ENCODE measurements around the gene C1orf167. TPM values are rescaled to one million over a fixed set of nuclear protein-coding genes. Genes with fewer than 3 reads are reported as not detected.

C1orf167 gene
- total RNA-seq, 6 donors from 2014 or later: 1.0 to 14.3 (median 8.8) TPM

- no peak for ATAC-seq (ENCODE audit: low FRiP score in 2 of 2)
- DNase-seq: no peak
- Histone ChIP-seq H3K27me3 (no peaks in the 10 kb centered on the region), H3K9me3 (no peaks in the 10 kb centered on the region), H3K36me3 (no peaks in the 10 kb centered on the region), H3K4me1 (no peaks in the 10 kb centered on the region), H3K4me3 (no peak overlapping the region), H3K27ac (no peak overlapping the region)
- WGBS, 2 donors: 78 to 84% methylated on average over 4 of the region's 4 CpGs
- no peak for TF ChIP-seq EP300 (IDR thresholded peaks at IDR 0.05)
Measured at GRCh38 chr1:11769274-11769673, 7.3 kb downstream of the C1orf167 start.

- DNase-seq (no peak), ATAC-seq (ENCODE audit: low FRiP score in 2 of 2) (no peak)
- Histone ChIP-seq H3K4me3 (no peak overlapping the region), H3K36me3 (no peaks in the 10 kb centered on the region), H3K9me3 (no peaks in the 10 kb centered on the region), H3K27me3 (no peaks in the 10 kb centered on the region), H3K27ac (no peak overlapping the region), H3K4me1 (no peaks in the 10 kb centered on the region)
- no peak for TF ChIP-seq POLR2AphosphoS5 (IDR thresholded peaks at IDR 0.05)
- no peak for TF ChIP-seq CTCF (IDR thresholded peaks at IDR 0.05)
- TF ChIP-seq EP300 (IDR thresholded peaks at IDR 0.05): no peak
- TF ChIP-seq POLR2A (IDR thresholded peaks at IDR 0.05): no peak
Measured at GRCh38 chr1:11770011-11770410, 8.0 kb downstream of the C1orf167 start.

GRCh38 chr1:11771481-11772043 is 9.6 kb downstream of the C1orf167 start:
- DNase-seq (no peak), ATAC-seq (ENCODE audit: low FRiP score in 2 of 2) (no peak)
- Histone ChIP-seq H3K4me3 (no peak overlapping the region), H3K36me3 (no peaks in the 10 kb centered on the region), H3K27me3 (no peaks in the 10 kb centered on the region), H3K27ac (no peak overlapping the region), H3K9me3 (no peaks in the 10 kb centered on the region), H3K4me1 (no peaks in the 10 kb centered on the region)
- no peak for TF ChIP-seq POLR2A (IDR thresholded peaks at IDR 0.05)
- no peak for TF ChIP-seq EP300 (IDR thresholded peaks at IDR 0.05)
- no peak for TF ChIP-seq POLR2AphosphoS5 (IDR thresholded peaks at IDR 0.05)
- no peak for TF ChIP-seq CTCF (IDR thresholded peaks at IDR 0.05)
- 71 to 75% methylated on average over 10 to 11 of the region's 11 CpGs for WGBS, 2 donors

GRCh38 chr1:11772458-11772857 is 10.5 kb downstream of the C1orf167 start:
- H3K4me1 ChIP-seq: no peaks in the 10 kb centered on the region
- H3K27me3 ChIP-seq: no peaks in the 10 kb centered on the region
- no peak overlapping the region for H3K4me3 ChIP-seq
- no peak overlapping the region for H3K27ac ChIP-seq
- DNase-seq (no peak), ATAC-seq (ENCODE audit: low FRiP score in 2 of 2) (peak in 1 of 2 donors; percentile 14)
- no peaks in the 10 kb centered on the region for H3K9me3 ChIP-seq
- H3K36me3 ChIP-seq: no peaks in the 10 kb centered on the region
- WGBS, 2 donors: 45 to 57% methylated on average over 5 of the region's 5 CpGs
- TF ChIP-seq CTCF (IDR thresholded peaks at IDR 0.05): no peak
- TF ChIP-seq POLR2A (IDR thresholded peaks at IDR 0.05): no peak
- no peak for TF ChIP-seq POLR2AphosphoS5 (IDR thresholded peaks at IDR 0.05)
- TF ChIP-seq EP300 (IDR thresholded peaks at IDR 0.05): no peak

GRCh38 chr1:11774753-11775152 is 12.8 kb downstream of the C1orf167 start:
- no peaks in the 10 kb centered on the region for H3K27me3 ChIP-seq
- ATAC-seq (ENCODE audit: low FRiP score in 2 of 2): no peak

GRCh38 chr1:11777658-11778322 is 15.8 kb downstream of the C1orf167 start:
- H3K27me3 ChIP-seq: no peaks in the 10 kb centered on the region
- H3K27ac ChIP-seq: no peak overlapping the region
- 91 to 94% methylated on average over 2 to 8 of the region's 8 CpGs for WGBS, 2 donors
- no peaks in the 10 kb centered on the region for H3K4me1 ChIP-seq
- H3K4me3 ChIP-seq: no peak overlapping the region
- ATAC-seq (ENCODE audit: low FRiP score in 2 of 2) (no peak), DNase-seq (no peak)
- no peaks in the 10 kb centered on the region for H3K9me3 ChIP-seq
- H3K36me3 ChIP-seq: no peaks in the 10 kb centered on the region
- TF ChIP-seq CTCF (IDR thresholded peaks at IDR 0.05) (no peak), POLR2A (IDR thresholded peaks at IDR 0.05) (no peak), POLR2AphosphoS5 (IDR thresholded peaks at IDR 0.05) (no peak), EP300 (IDR thresholded peaks at IDR 0.05) (no peak)

More at GRCh38 chr1:11774753-11775152, 12.8 kb downstream of the C1orf167 start:
- Histone ChIP-seq H3K36me3 (no peaks in the 10 kb centered on the region), H3K27ac (no peak overlapping the region), H3K4me3 (no peak overlapping the region), H3K9me3 (no peaks in the 10 kb centered on the region), H3K4me1 (no peaks in the 10 kb centered on the region)
- no peak for DNase-seq
- TF ChIP-seq POLR2AphosphoS5 (IDR thresholded peaks at IDR 0.05): no peak
- 91 to 93% methylated on average over 9 of the region's 9 CpGs for WGBS, 2 donors
